H1 (cell line): ENCODE results near the gene PNMA8B.

ENCODE experiments used
- CBX5 ChIP-seq: fragments of 300-800, 300-1000 bp; sonication (generic); IDR thresholded peaks from 2 replicates; pipeline ENCODE4 v1.7.1; 2016; ENCODE audit warnings: antibody characterized with exemption, low read length, low read depth
- CHD7 ChIP-seq: fragments of 300-600 bp; sonication (generic); IDR thresholded peaks from 2 replicates; pipeline ENCODE4 v1.7.1; 2012; ENCODE audit warnings: low read length, moderate library complexity, mild to moderate bottlenecking, inconsistent platforms; ENCODE audit not compliant: insufficient replicate concordance
- EZH2 ChIP-seq: fragments of 200-600 bp; sonication (generic); IDR thresholded peaks from 2 replicates; pipeline ENCODE4 v1.7.1; 2012; ENCODE audit warnings: low read depth, mild to moderate bottlenecking, moderate library complexity, low read length, inconsistent platforms; ENCODE audit not compliant: severe bottlenecking
- GTF2F1 ChIP-seq: IDR thresholded peaks from 2 replicates; pipeline ENCODE4 v1.6.1; 2012; ENCODE audit warnings: low read depth, low read length, improper control_type of control experiment, borderline replicate concordance
- JUND ChIP-seq: IDR thresholded peaks from 2 replicates; pipeline ENCODE4 v1.6.1; 2011; ENCODE audit warnings: mild to moderate bottlenecking, improper control_type of control experiment, low read length
- POLR2AphosphoS5 ChIP-seq: IDR thresholded peaks from 2 replicates; pipeline ENCODE4 v1.6.1; 2011; ENCODE audit warnings: low read depth, low read length
- TF ChIP-seq, protein P1 (sequence below), 3 experiments: IDR thresholded peaks; 1 replicate in 2 of 3; 2 replicates in 1 of 3; pipeline versions ENCODE4 v1.5.1 to v1.6.1; 2011; ENCODE audit warnings: low read length in 3 of 3, mild to moderate bottlenecking in 3 of 3, inconsistent platforms in 2 of 3, low read depth in 1 of 3, moderate library complexity in 1 of 3; ENCODE audit not compliant: insufficient read depth in 1 of 3; ENCODE audit errors: control extremely low read depth in 1 of 3

DNA sequence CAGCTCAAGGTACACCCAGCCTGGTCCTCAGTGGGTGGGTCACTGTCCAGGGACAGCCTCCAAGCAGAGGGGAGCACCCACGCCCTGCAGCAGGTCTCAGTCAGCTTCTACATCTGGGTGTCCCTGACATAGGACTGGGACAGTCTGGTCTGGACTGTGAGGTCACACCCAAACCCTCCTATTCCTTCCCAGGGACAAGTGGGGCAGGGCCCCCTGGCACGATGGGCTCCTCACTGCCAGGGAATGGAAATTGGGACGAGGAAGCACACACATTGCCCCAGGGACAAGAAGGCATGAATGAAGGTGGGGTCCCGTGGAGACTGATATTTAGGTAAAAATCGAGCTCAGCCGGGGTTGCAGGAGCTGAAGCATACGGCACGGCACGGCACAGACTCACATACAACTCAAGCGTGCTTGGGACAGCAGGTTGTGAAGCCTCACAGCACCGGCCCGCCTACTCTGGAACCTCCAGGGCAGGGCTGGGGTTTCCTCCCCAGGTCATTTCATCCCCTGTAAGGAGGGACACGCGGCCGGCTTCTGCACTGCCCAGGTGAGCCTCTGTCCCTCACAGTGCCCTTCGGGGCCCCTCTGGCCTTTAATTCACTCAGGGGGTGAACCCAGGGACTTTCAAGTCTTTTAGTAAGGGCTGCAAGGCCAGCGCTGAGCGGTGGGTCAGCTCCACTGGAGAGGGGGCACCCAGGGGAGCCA is 3.5 kb downstream of the PNMA8B start:
- TF ChIP-seq, protein P1, sequence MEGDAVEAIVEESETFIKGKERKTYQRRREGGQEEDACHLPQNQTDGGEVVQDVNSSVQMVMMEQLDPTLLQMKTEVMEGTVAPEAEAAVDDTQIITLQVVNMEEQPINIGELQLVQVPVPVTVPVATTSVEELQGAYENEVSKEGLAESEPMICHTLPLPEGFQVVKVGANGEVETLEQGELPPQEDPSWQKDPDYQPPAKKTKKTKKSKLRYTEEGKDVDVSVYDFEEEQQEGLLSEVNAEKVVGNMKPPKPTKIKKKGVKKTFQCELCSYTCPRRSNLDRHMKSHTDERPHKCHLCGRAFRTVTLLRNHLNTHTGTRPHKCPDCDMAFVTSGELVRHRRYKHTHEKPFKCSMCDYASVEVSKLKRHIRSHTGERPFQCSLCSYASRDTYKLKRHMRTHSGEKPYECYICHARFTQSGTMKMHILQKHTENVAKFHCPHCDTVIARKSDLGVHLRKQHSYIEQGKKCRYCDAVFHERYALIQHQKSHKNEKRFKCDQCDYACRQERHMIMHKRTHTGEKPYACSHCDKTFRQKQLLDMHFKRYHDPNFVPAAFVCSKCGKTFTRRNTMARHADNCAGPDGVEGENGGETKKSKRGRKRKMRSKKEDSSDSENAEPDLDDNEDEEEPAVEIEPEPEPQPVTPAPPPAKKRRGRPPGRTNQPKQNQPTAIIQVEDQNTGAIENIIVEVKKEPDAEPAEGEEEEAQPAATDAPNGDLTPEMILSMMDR (IDR thresholded peaks at IDR 0.05; ENCODE audit: control extremely low read depth in 1 of 3, insufficient read depth in 1 of 3, low read depth in 1 of 3, low read length in 3 of 3): no peak
- TF ChIP-seq POLR2AphosphoS5 (no peak), CHD7 (no peak), GTF2F1 (no peak), EZH2 (no peak), CBX5 (no peak), JUND (no peak)
